Mucosa of descending colon (tissue), 3 donors: ENCODE results near the gene MINDY2. TPM values are rescaled to one million over a fixed set of nuclear protein-coding genes. Genes with fewer than 3 reads are reported as not detected.
"Not testable (repeated sequence)": the region's sequence is repeated elsewhere in the genome, so short reads cannot be mapped to it uniquely, and the experiment has no call there.

Source experiments
- ATAC-seq: fragments of 200-7000 bp; cut with Tn5 transposase; one replicate; pipeline ENCODE4 v1.9.1; 2020; ENCODE audit warnings: mild to moderate bottlenecking, moderate library complexity
- DNase-seq, 3 donors: peaks; one replicate each; pipeline ENCODE4 v3.0.0-alpha.2; 2020
- H3K36me3 ChIP-seq: fragments of 200-600 bp; one replicate; pipeline ENCODE4 v1.8.0; 2021; ENCODE audit warnings: low read depth, mild to moderate bottlenecking
- H3K4me1 ChIP-seq: fragments of 200-600 bp; one replicate; pipeline ENCODE4 v1.8.0; 2021; ENCODE audit warnings: low read depth, mild to moderate bottlenecking
- H3K4me3 ChIP-seq: fragments of 200-600 bp; one replicate; pipeline ENCODE4 v1.8.0; 2021; ENCODE audit warnings: mild to moderate bottlenecking
- H3K9me3 ChIP-seq: fragments of 200-600 bp; one replicate; pipeline ENCODE4 v1.8.0; 2021; ENCODE audit warnings: mild to moderate bottlenecking
- intact Hi-C, 2 donors: fragments of 100-400 bp; cut with DNase I in 1 of 2; cut with micrococcal nuclease in 1 of 2; formaldehyde crosslinking; loops; one replicate each; pipeline versions ENCODE4 v1.11.0 to v1.11.1; 2022; cut with DNase I, micrococcal nuclease
- total RNA-seq, 3 donors: library from RNA; stranded (reverse); fragmentation: NEBNext Ultra II Directional in 2 of 3; extraction: Animal tissue kit (Norgen Biotek cat#: 25700) in 2 of 3; gene quantifications; one replicate each; pipeline versions ENCODE4 v1.2.1 to v1.2.4, GENCODE V29; 2021 to 2023
- TF ChIP-seq, protein P1 (sequence below): fragments of 200-600 bp; IDR thresholded peaks from one replicate; pipeline ENCODE4 v1.8.0; 2022; ENCODE audit warnings: antibody characterized with exemption, mild to moderate bottlenecking
- donor health status: DM: no; HTN: no; CAD: no; lungs with moderate emphysema.
- donor health status: DM: no; HTN: no; CAD: no.
- donor health status: DM: no; HTN: yes; CAD: no.

The MINDY2 gene
- total RNA-seq, 3 donors from 2014 or later: 12.0 to 24.2 (median 13.3) TPM

DNA sequence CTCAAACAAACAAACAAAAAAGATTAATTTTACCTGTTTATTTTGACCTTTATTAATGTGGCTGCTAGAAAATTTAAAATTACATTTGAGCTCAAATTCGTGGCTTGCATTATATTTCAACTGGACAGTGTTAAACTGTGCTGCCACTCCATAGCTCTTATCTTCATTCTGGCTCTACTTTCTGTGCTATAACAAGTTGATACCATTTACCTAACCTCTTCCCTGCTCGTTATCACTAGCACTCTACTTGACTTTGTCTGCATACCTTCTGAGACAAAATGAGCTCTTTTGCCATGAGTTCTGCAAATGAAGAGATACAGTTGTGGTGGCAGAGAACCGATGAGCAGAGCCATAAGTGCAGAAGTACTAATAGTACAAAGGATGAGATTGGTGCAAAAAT lies 26.4 kb downstream of the MINDY2 start:
- no peak overlapping the region for H3K4me3 ChIP-seq
- ATAC-seq (no peak), DNase-seq (no peak)
- no peaks in the 10 kb centered on the region for H3K4me1 ChIP-seq
- no peaks in the 10 kb centered on the region for H3K36me3 ChIP-seq
- H3K9me3 ChIP-seq: no peaks in the 10 kb centered on the region
- intact Hi-C loops: no loop called here
- TF ChIP-seq, protein P1, sequence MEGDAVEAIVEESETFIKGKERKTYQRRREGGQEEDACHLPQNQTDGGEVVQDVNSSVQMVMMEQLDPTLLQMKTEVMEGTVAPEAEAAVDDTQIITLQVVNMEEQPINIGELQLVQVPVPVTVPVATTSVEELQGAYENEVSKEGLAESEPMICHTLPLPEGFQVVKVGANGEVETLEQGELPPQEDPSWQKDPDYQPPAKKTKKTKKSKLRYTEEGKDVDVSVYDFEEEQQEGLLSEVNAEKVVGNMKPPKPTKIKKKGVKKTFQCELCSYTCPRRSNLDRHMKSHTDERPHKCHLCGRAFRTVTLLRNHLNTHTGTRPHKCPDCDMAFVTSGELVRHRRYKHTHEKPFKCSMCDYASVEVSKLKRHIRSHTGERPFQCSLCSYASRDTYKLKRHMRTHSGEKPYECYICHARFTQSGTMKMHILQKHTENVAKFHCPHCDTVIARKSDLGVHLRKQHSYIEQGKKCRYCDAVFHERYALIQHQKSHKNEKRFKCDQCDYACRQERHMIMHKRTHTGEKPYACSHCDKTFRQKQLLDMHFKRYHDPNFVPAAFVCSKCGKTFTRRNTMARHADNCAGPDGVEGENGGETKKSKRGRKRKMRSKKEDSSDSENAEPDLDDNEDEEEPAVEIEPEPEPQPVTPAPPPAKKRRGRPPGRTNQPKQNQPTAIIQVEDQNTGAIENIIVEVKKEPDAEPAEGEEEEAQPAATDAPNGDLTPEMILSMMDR: no peak

- DNase-seq (no peak), ATAC-seq (no peak)
- TF ChIP-seq, protein P1: no peak
- Histone ChIP-seq H3K4me3 (no peak overlapping the region), H3K9me3 (no peaks in the 10 kb centered on the region), H3K4me1 (no peaks in the 10 kb centered on the region), H3K36me3 (no peaks in the 10 kb centered on the region)
- intact Hi-C loops: no loop called here
Measured at GRCh38 chr15:58805095-58805494, 34.0 kb downstream of the MINDY2 start.

DNA sequence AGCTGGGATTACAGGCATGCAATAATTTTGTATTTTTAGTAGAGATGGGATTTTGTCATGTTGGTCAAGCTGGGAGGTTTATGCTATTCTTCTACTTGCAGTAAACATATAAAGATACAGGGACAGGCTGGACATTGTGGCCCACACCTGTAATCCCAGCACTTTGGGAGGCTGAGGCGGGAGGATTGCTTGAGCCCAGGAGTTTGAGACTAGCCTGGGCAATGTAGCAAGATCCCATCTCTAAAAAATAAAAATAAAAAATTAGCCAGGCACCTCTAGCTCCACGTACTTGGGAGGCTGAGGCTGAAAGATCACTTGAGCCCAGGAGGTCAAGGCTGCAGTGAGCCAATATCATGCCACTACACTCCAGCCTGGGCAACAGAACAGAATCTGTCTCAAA lies 52.2 kb downstream of the MINDY2 start:
- H3K4me1 ChIP-seq, H3K9me3 ChIP-seq, H3K4me3 ChIP-seq, H3K36me3 ChIP-seq, intact Hi-C loops, DNase-seq, ATAC-seq: not testable (repeated sequence)

DNA sequence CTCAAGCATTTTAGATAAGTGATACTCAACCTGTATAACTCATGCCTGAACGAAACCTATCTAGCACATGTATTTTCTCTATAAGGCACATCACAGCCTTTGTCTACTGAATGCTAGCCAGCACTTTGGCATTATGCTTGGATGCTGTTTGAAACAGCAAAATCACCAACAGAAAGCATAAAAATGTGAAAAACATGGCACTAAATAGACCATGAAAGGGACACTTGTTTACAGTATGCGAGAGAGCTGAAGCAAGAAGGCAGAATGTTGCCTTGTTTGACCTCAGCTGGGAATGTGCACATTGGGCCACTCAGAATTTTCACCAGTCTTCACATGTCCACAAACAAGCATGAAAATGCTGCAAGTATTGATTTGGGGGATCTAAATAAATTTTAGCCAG lies 59.5 kb downstream of the MINDY2 start:
- TF ChIP-seq, protein P1: no peak
- H3K9me3 ChIP-seq: no peaks in the 10 kb centered on the region
- no peaks in the 10 kb centered on the region for H3K4me1 ChIP-seq
- ATAC-seq: no peak
- intact Hi-C loops: no loop called here
- DNase-seq: no peak
- no peak overlapping the region for H3K4me3 ChIP-seq
- H3K36me3 ChIP-seq: no peaks in the 10 kb centered on the region

DNA sequence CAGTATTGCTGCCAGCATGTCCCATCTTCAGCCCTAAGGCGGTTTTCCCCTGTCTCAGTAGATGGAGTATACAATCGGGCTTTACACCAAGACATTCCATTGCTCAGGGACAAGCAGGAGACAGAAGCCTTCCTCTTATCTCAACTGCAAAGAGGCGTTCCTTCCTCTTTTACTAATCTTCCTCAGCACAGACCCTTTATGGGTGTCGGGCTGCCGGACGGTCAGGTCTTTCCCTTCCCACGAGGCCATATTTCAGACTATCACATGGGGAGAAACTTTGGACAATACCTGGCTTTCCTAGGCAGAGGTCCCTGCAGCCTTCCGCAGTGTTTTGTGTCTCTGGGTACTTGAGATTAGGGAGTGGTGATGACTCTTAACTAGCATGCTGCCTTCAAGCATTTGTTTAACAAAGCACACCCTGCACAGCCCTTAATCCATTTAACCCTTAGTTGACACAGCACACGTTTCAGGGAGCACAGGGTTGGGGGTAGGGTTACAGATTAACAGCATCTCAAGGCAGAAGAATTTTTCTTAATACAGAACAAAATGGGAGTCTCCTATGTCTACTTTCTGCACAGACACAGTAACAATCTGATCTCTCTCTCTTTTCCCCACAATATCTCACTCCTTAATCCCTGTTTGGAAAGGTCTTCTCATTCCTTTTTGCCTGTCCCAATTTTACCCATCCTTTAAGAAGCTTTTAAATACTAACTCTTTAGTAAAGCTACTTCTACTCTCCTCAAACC lies 62.8 kb downstream of the MINDY2 start:
- H3K9me3 ChIP-seq, H3K36me3 ChIP-seq, intact Hi-C loops, H3K4me3 ChIP-seq, ATAC-seq, H3K4me1 ChIP-seq, DNase-seq: not testable (repeated sequence)

GRCh38 chr15:58839485-58839884 lies 68.4 kb downstream of the MINDY2 start:
- no peak for DNase-seq
- intact Hi-C loops: no loop called here
- no peak for ATAC-seq

More at GRCh38 chr15:58839485-58839884, 68.4 kb downstream of the MINDY2 start:
- Histone ChIP-seq H3K36me3 (no peaks in the 10 kb centered on the region), H3K9me3 (no peaks in the 10 kb centered on the region), H3K4me3 (no peak overlapping the region), H3K4me1 (no peaks in the 10 kb centered on the region)
- TF ChIP-seq, protein P1: no peak
